HG03432 (cell line): ENCODE measurements around the gene TGFB2.

Experiments
- ATAC-seq: cut with Tn5 transposase; IDR thresholded peaks from one replicate; pipeline ENCODE4 v1.9.1; 2021; ENCODE audit warnings: mild to moderate bottlenecking, moderate library complexity; ENCODE audit not compliant: unreplicated experiment

Gene TGFB2

GRCh38 chr1:218357893-218358232 is 12.7 kb downstream of the TGFB2 start:
- ATAC-seq: no peak

- no peak for ATAC-seq
Measured at GRCh38 chr1:218361298-218362065, 16.3 kb downstream of the TGFB2 start.

- no peak for ATAC-seq
Measured at GRCh38 chr1:218362418-218363076, 17.4 kb downstream of the TGFB2 start.

- no peak for ATAC-seq
Measured at GRCh38 chr1:218363141-218363540, 18.0 kb downstream of the TGFB2 start.

GRCh38 chr1:218364028-218364710 is 19.0 kb downstream of the TGFB2 start:
- no peak for ATAC-seq

GRCh38 chr1:218365226-218365999 is 20.3 kb downstream of the TGFB2 start:
- ATAC-seq: no peak

- ATAC-seq: no peak
Measured at GRCh38 chr1:218366322-218367052, 21.4 kb downstream of the TGFB2 start.

GRCh38 chr1:218367118-218367517 is 22.0 kb downstream of the TGFB2 start:
- no peak for ATAC-seq

- ATAC-seq: no peak
Measured at GRCh38 chr1:218368686-218369085, 23.6 kb downstream of the TGFB2 start.

GRCh38 chr1:218369688-218370511 is 24.8 kb downstream of the TGFB2 start:
- no peak for ATAC-seq

GRCh38 chr1:218371927-218372672 is 27.0 kb downstream of the TGFB2 start:
- ATAC-seq: no peak

- no peak for ATAC-seq
Measured at GRCh38 chr1:218374401-218375353, 29.5 kb downstream of the TGFB2 start.

GRCh38 chr1:218376722-218377121 is 31.6 kb downstream of the TGFB2 start:
- ATAC-seq: peak; percentile 7

- peak; percentile 95 for ATAC-seq
Measured at GRCh38 chr1:218377143-218377660, 32.1 kb downstream of the TGFB2 start.

- ATAC-seq: no peak
Measured at GRCh38 chr1:218380125-218380977, 35.2 kb downstream of the TGFB2 start.

GRCh38 chr1:218382261-218382660 is 37.1 kb downstream of the TGFB2 start:
- no peak for ATAC-seq

- no peak for ATAC-seq
Measured at GRCh38 chr1:218383051-218383450, 37.9 kb downstream of the TGFB2 start.
